TTC549 (cell line): ENCODE results near the gene BUB3.

Experiments used
- FAIRE-seq: peaks from 2 replicates; lab custom pipeline; 2012; peaks lifted over from hg19 to GRCh38; lab: Jason Lieb, UNC

Gene BUB3

GRCh38 chr10:123154092-123154710 is at the start of gene BUB3:
Gene BUB3 (plus strand): TSS chr10:123154402. CDS start chr10:123154918, 516 bp downstream.
- peak; percentile 97 for FAIRE-seq

GRCh38 chr10:123109466-123109865 is 44.7 kb upstream of the BUB3 start:
- FAIRE-seq: no peak

- no peak for FAIRE-seq
Observed at GRCh38 chr10:123117644-123118417, 36.4 kb upstream of the BUB3 start.

DNA sequence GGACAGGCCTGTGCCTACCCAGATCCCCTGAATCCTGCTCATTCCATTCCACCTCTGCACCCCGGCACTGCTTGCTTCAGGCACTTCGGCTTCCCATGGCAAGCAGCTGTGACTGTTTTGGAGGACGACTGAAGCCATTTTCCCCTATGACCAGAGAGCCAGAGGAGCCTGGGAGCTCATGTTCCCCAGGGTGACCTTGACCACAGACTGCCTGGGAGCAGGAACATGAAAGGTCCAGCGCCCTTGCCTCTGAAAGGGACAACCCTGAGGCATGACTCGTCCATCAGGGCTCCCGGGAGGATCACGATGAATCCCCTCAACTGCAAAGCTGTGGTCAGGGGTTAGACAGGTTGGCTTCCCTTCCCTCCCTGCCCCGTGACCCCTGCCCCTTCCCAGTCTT is 35.1 kb upstream of the BUB3 start:
- no peak for FAIRE-seq

GRCh38 chr10:123126246-123126645 is 28.0 kb upstream of the BUB3 start:
- FAIRE-seq: no peak

DNA sequence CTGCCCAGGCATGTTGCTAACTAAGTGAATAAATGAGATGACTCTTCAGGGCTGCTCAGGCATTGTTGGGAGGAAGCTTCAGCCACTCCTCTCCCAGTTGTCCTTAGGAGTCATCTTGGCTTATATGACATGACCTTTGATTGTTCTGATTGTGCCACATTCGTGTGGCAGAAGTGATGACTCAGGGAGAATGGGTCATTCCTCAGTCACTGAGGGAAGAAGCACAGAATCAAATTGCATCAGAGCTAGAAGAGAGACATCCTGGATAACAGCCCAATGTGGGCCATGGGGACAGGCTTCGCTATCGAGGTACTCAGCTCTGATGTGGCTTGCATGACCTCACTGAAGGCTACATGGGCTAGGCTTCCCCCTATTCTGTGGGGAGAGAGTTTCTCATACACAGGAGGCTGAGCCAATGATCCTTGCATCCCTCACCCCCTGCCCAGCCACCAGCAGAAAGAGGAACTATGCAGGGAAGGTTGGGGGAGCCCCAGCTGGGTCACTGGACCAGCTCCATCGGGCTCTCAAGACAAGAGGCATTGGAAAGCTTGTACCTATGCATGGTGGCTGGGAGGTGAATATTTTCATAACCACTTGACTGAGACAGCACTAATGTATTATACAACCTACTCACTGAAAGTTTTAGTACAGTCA is 24.5 kb upstream of the BUB3 start:
- FAIRE-seq: no peak

- FAIRE-seq: no peak
Observed at GRCh38 chr10:123132576-123133477, 21.4 kb upstream of the BUB3 start.

DNA sequence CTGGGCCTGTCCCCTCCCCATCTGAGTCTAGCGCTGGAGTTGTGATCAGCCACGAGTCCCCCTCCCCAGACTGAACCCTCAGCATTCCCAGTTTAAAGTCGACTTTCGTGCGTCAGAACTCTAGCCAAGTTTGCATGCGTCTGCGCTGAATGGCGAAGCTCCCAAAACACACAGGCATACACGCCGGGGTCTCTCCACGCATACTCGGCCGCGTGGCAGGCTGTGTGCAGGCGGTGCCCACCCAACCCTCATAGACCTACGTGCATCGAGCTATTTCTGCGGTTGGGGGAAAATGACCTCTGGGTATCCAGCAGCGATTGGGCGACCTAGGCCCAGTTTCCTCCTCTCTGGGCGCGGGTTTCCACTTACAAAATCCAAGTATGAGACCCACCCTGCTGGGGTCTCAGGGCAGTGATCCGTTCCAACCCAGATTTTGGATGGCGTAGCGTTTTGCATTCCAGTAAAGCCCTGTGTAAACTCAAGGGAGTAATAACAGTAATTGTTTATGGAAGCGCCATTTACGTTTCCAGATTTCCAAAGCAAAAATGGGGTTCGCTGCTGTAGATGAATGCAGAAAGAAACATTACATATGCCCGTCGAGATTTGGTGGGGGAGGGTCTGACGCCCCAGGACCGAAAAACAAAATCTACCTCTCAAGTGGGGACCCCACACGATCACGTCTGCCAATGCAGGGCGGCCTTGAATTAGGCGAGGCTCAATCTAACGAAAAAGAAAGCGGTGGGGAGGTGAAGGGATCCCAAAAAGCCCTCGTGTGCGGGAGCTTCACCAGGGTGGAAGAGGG is 20.5 kb upstream of the BUB3 start:
- no peak for FAIRE-seq

DNA sequence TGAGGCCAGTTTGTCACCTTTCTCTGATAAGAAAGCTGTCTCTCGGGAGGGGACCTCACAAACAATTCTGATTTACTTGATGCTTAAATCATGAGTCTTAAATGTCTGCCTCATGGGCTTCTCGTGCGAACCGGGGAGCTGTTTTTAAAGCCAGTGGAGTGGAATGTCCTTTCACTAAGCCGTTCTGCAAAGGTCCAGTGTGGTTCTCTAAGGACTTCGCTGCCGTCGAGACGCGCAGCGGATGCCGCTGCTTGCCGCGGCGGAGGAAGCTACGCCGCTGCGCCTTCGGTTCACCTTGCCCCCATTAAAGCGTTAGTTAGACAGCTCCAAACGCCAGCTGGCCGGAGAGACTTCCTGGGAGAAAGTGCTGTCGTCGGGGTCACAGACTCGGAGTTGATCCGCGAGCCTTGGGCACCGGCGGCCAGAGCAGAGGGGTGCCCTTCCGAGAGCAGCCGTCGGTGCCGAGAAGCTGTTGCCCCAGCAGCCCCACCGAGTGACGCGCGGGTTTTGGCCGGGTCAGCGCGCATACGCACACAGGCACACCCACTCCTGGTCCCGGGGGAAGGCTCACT is 19.8 kb upstream of the BUB3 start:
- no peak for FAIRE-seq

- no peak for FAIRE-seq
Observed at GRCh38 chr10:123134915-123135414, 19.2 kb upstream of the BUB3 start.

- FAIRE-seq: no peak
Observed at GRCh38 chr10:123135415-123136141, 18.6 kb upstream of the BUB3 start, which contains the start of gene HMX3. Gene HMX3 (plus strand): TSS chr10:123135970. CDS start chr10:123136051, 81 bp downstream.

DNA sequence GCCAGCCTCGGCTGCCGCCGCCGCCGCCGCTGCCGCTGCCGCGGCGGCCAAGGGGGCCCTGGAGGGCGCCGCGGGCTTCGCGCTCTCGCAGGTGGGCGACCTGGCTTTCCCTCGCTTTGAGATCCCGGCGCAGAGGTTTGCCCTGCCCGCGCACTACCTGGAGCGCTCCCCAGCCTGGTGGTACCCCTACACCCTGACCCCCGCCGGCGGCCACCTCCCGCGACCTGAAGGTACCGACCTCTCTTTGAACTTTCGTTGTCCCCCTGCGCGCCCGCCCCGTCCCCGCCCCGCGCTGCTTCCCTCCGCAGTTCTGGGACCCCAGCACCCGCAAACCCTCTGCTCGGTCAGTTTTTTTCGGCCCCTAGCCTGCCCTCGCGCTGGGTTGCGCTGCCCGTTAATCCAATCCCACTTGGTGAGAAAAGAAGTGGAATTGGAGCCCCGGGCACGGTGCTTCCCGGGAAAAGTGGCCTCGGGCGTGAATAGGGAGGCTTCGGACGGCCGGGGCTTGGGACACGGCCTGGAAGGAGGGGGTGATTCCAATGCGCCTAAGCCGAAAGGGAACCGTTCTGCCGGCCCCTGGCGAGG is 17.9 kb upstream of the BUB3 start:
- FAIRE-seq: no peak

DNA sequence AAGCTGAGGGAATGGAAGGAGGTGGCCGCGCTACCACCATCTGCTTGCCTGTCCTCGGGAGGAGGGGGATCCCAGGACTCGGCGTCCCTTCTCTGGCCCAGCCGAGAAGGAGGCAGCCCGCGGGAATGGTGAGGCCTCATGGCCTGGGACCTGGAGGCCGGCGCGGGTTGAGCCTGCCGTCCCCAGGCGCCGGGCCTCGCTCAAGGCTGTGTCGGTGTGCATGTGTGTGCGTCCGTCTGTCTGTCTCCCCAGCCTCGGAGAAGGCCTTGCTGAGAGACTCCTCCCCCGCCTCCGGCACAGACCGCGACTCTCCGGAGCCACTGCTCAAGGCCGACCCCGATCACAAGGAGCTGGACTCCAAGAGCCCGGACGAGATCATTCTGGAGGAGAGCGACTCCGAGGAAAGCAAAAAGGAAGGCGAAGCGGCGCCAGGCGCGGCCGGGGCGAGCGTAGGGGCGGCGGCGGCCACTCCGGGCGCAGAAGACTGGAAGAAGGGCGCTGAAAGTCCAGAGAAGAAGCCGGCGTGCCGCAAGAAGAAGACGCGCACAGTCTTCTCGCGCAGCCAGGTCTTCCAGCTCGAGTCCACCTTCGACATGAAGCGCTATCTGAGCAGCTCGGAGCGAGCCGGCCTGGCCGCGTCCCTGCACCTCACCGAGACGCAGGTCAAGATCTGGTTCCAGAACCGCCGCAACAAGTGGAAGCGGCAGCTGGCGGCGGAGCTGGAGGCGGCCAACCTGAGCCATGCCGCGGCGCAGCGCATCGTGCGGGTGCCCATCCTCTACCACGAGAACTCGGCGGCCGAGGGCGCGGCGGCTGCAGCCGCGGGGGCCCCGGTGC is 17.2 kb upstream of the BUB3 start:
- FAIRE-seq: no peak

DNA sequence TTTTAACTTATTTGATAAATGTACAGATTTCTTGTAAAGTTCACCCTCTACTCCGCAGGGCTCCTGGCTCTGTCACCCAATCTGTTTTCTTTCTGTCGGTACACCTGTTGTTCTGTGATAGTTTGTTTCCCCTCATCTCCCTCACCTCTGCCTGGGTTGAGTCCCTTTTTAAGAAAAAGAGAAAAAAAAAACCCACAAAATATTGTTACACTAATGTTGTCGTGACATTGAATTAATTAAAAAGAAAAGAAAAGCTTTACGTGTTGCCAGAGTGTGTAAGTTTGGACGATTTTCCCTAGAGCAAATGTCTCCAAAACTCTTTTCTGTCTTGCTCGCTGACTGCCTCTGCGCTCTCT is 15.1 kb upstream of the BUB3 start:
- no peak for FAIRE-seq

DNA sequence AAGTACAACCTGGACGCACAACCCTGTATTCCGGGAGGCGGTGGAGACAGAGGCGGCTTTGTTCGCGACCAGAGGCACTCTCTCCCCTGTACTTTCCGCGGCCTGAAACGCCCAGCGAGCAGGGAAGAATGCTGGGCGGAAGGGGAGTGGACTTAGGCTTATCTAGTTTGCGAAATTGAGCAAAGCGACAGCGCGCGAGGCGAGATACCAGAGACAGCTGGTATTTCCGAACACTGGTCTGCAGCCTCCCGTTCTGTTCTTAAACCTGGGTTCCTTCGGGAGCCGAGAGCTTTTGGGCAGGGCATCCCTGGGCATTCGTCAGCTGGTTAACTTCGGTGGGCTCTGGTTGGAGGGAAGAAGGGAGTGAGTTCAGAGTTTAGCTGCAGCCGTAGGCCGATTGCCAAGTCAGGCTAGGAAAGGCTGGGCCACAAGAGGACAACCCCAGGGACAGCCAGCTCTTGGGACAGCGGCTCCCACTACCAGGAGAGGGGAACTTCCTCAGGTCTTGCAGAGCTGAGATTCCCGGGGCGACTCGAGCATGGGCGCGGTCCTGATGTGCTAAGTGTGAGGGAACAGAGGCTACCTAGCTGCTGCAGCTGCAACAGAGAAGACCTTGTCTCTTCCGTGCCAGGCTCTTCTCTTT is 14.6 kb upstream of the BUB3 start:
- FAIRE-seq: no peak

- FAIRE-seq: no peak
Observed at GRCh38 chr10:123140164-123140982, 13.8 kb upstream of the BUB3 start.

DNA sequence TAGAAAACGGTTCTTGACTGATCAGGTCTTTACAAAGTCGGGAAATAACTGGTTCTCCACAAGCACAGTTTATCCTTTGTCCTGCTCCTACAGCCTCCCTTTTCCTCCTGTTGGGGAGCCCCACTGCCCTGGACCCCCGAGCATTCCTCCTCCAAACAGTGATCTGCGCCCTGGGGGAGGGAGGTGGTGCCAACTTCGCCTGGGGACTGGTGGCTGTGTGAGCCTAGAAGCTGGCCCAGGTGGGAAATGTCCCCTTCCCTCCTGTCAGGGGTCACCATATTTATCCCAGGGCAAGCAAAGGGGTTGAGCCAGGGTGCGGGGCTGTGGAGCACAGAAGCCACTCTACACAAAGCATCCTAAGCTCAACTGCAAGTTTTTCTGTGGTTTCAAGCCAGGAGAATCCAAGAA is 13.2 kb upstream of the BUB3 start:
- no peak for FAIRE-seq
